ENCODE data around the gene CBLN1. TPM values are rescaled to one million over a fixed set of nuclear protein-coding genes. Genes with fewer than 3 reads are reported as not detected.

Gene CBLN1
- total RNA-seq, 1 experiment from 2014 or later, result 5.6 TPM

GRCh38 chr16:49248227-49248626 is 33.4 kb downstream of the CBLN1 start:
- DNase-seq (ENCODE audit: low spot score), result no peak
- ChIA-PET CTCF (no interaction called here), POLR2A (no interaction called here)
- TF ChIP-seq OVOL2 (CRISPR knock-in tag; IDR thresholded peaks at IDR 0.05; ENCODE audit: borderline replicate concordance), result no peak
- no peak for TF ChIP-seq AFF4 (CRISPR knock-in tag; IDR thresholded peaks at IDR 0.05; ENCODE audit: borderline replicate concordance)
- no peak for TF ChIP-seq ZNF138 (CRISPR knock-in tag; conservative IDR thresholded peaks at IDR 0.05)
- TF ChIP-seq MYBL2 (CRISPR knock-in tag; IDR thresholded peaks at IDR 0.05), result no peak
- no peak for TF ChIP-seq SMAD4 (CRISPR knock-in tag; IDR thresholded peaks at IDR 0.05)
- no peak for TF ChIP-seq E2F1 (CRISPR knock-in tag; IDR thresholded peaks at IDR 0.05)
- no peak for TF ChIP-seq ATF1 (CRISPR knock-in tag; IDR thresholded peaks at IDR 0.05)
- TF ChIP-seq ZSCAN18 (CRISPR knock-in tag; IDR thresholded peaks at IDR 0.05), result no peak
- no peak for TF ChIP-seq ZNF317 (CRISPR knock-in tag; IDR thresholded peaks at IDR 0.05; ENCODE audit: borderline replicate concordance, low read depth)
- no peak for TF ChIP-seq FOXP4 (CRISPR knock-in tag; IDR thresholded peaks at IDR 0.05)
- TF ChIP-seq E2F4 (CRISPR knock-in tag; IDR thresholded peaks at IDR 0.05; ENCODE audit: borderline replicate concordance, low read depth), result no peak
- no peaks in the 10 kb centered on the region for H3K36me3 Mint-ChIP-seq
- H3K9me3 Mint-ChIP-seq, result no peaks in the 10 kb centered on the region
- H3K27me3 Mint-ChIP-seq (ENCODE audit: low read depth), result no peaks in the 10 kb centered on the region; the same call in 1 of the 2 replicates
- peaks cover 30% of the 10 kb centered on the region for H3K4me1 Mint-ChIP-seq
- H3K27ac Mint-ChIP-seq, result no peak overlapping the region
- no peak overlapping the region for H3K4me3 Mint-ChIP-seq
- no peak for ATAC-seq

- H3K4me3 Mint-ChIP-seq, result no peak overlapping the region
- DNase-seq (ENCODE audit: low spot score), result no peak
- TF ChIP-seq PRRX2 (CRISPR knock-in tag; IDR thresholded peaks at IDR 0.05) (no peak), AFF4 (CRISPR knock-in tag; IDR thresholded peaks at IDR 0.05; ENCODE audit: borderline replicate concordance) (no peak), ESRRA (CRISPR knock-in tag; IDR thresholded peaks at IDR 0.05; ENCODE audit: borderline replicate concordance) (no peak)
- CTCF ChIA-PET, result no interaction called here
- no peaks in the 10 kb centered on the region for H3K27me3 Mint-ChIP-seq (ENCODE audit: low read depth)
- H3K27ac Mint-ChIP-seq, result no peak overlapping the region
- H3K4me1 Mint-ChIP-seq, result no peaks in the 10 kb centered on the region
- 0 out of 2 replicates have a peak, but pooled peaks cover 4% of the 10 kb centered on the region for H3K9me3 Mint-ChIP-seq
- no peaks in the 10 kb centered on the region for H3K36me3 Mint-ChIP-seq
- ATAC-seq, result no peak
- POLR2A ChIA-PET, result no interaction called here
Observed at GRCh38 chr16:49236216-49236615, 45.4 kb downstream of the CBLN1 start.

Data from WTC11 (cell line).